ENCODE data around the gene GLCCI1.

The GLCCI1 gene

GRCh38 chr7:7932553-7932952 is 36.0 kb upstream of the GLCCI1 start:
- no peak for ATAC-seq
- TF ChIP-seq TOX (CRISPR knock-in tag; IDR thresholded peaks at IDR 0.05; ENCODE audit: borderline replicate concordance) (no peak), ZNF8 (CRISPR knock-in tag; IDR thresholded peaks at IDR 0.05) (no peak), POU6F1 (CRISPR knock-in tag; IDR thresholded peaks at IDR 0.05; ENCODE audit: borderline replicate concordance, low read depth) (no peak), ZC3H10 (CRISPR knock-in tag; IDR thresholded peaks at IDR 0.05) (no peak), ISL1 (CRISPR knock-in tag; IDR thresholded peaks at IDR 0.05) (no peak), PATZ1 (CRISPR knock-in tag; IDR thresholded peaks at IDR 0.05; ENCODE audit: borderline replicate concordance) (no peak), GLIS3 (CRISPR knock-in tag; IDR thresholded peaks at IDR 0.05) (no peak), ZFP3 (CRISPR knock-in tag; IDR thresholded peaks at IDR 0.05) (no peak), CSDC2 (CRISPR knock-in tag; IDR thresholded peaks at IDR 0.05) (no peak), TSHZ2 (CRISPR knock-in tag; IDR thresholded peaks at IDR 0.05) (no peak), BACH2 (CRISPR knock-in tag; IDR thresholded peaks at IDR 0.05; ENCODE audit: borderline replicate concordance) (no peak), ARNTL (CRISPR knock-in tag; IDR thresholded peaks at IDR 0.05; ENCODE audit: borderline replicate concordance, low read depth) (no peak), ZNF70 (CRISPR knock-in tag; IDR thresholded peaks at IDR 0.05) (no peak), OSR1 (CRISPR knock-in tag; IDR thresholded peaks at IDR 0.05) (no peak), RARB (CRISPR knock-in tag; IDR thresholded peaks at IDR 0.05) (no peak)
- TF ChIP-seq, protein P1, sequence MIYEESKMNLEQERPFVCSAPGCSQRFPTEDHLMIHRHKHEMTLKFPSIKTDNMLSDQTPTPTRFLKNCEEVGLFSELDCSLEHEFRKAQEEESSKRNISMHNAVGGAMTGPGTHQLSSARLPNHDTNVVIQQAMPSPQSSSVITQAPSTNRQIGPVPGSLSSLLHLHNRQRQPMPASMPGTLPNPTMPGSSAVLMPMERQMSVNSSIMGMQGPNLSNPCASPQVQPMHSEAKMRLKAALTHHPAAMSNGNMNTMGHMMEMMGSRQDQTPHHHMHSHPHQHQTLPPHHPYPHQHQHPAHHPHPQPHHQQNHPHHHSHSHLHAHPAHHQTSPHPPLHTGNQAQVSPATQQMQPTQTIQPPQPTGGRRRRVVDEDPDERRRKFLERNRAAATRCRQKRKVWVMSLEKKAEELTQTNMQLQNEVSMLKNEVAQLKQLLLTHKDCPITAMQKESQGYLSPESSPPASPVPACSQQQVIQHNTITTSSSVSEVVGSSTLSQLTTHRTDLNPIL (CRISPR knock-in tag; IDR thresholded peaks at IDR 0.05; ENCODE audit: low read depth), result no peak

GRCh38 chr7:7933915-7934526 is 34.6 kb upstream of the GLCCI1 start:
- no peak for ATAC-seq
- TF ChIP-seq POU6F1 (CRISPR knock-in tag; IDR thresholded peaks at IDR 0.05; ENCODE audit: borderline replicate concordance, low read depth) (no peak), PATZ1 (CRISPR knock-in tag; IDR thresholded peaks at IDR 0.05; ENCODE audit: borderline replicate concordance) (no peak), ZNF8 (CRISPR knock-in tag; IDR thresholded peaks at IDR 0.05) (no peak), CSRNP3 (CRISPR knock-in tag; IDR thresholded peaks at IDR 0.05) (no peak), ARNTL (CRISPR knock-in tag; IDR thresholded peaks at IDR 0.05; ENCODE audit: borderline replicate concordance, low read depth) (no peak), ZC3H10 (CRISPR knock-in tag; IDR thresholded peaks at IDR 0.05) (no peak), OSR1 (CRISPR knock-in tag; IDR thresholded peaks at IDR 0.05) (no peak), SNAI2 (CRISPR knock-in tag; IDR thresholded peaks at IDR 0.05) (no peak)
- TF ChIP-seq, protein P1 (CRISPR knock-in tag; IDR thresholded peaks at IDR 0.05; ENCODE audit: low read depth), result no peak

Data from SK-N-SH treated with all-trans-retinoic acid at 6 μM for 48 hours (cell line).